Hepatocyte (in vitro differentiated cells): ENCODE data around the gene AKIRIN1.
"Not testable (repeated sequence)": the region's sequence is repeated elsewhere in the genome, so short reads cannot be mapped to it uniquely, and the experiment has no call there.

Source experiments
- EZH2 ChIP-seq: fragments of 200-600 bp; sonication (generic); IDR thresholded peaks from 2 replicates; pipeline ENCODE4 v1.6.1; 2016; ENCODE audit warnings: antibody characterized with exemption, mild to moderate bottlenecking, borderline replicate concordance
- TF ChIP-seq, protein P1 (sequence below): fragments of 200-600 bp; sonication (generic); IDR thresholded peaks from 2 replicates; pipeline ENCODE4 v1.5.1; 2016; ENCODE audit warnings: antibody characterized with exemption, mild to moderate bottlenecking; ENCODE audit not compliant: poor library complexity

DNA sequence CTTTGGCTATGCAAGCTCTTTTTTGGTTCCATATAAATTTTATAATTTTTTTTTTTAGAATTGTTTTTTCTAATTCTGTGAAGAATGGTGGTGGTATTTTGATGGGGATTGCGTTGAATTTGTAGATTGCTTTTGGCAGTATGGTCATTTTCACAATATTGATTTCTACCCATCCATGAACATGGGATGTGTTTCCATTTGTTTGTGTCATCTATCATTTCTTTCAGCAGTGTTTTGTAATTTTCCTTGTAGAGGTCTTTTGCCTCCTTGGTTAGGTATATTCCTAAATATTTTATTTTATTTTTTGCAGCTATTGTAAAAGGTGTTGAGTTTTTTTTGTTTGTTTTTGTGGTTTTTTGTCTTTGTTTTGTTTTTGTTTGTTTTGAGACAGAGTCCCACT lies 29.4 kb downstream of the AKIRIN1 start:
- TF ChIP-seq, protein P1, sequence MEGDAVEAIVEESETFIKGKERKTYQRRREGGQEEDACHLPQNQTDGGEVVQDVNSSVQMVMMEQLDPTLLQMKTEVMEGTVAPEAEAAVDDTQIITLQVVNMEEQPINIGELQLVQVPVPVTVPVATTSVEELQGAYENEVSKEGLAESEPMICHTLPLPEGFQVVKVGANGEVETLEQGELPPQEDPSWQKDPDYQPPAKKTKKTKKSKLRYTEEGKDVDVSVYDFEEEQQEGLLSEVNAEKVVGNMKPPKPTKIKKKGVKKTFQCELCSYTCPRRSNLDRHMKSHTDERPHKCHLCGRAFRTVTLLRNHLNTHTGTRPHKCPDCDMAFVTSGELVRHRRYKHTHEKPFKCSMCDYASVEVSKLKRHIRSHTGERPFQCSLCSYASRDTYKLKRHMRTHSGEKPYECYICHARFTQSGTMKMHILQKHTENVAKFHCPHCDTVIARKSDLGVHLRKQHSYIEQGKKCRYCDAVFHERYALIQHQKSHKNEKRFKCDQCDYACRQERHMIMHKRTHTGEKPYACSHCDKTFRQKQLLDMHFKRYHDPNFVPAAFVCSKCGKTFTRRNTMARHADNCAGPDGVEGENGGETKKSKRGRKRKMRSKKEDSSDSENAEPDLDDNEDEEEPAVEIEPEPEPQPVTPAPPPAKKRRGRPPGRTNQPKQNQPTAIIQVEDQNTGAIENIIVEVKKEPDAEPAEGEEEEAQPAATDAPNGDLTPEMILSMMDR = not testable (repeated sequence)
- TF ChIP-seq EZH2 = not testable (repeated sequence)
